Smooth muscle cell (in vitro differentiated cells): Measurements from ENCODE around the gene SLC46A2. TPM values are rescaled to one million over a fixed set of nuclear protein-coding genes. Genes with fewer than 3 reads are reported as not detected.

Source experiments
- DNase-seq: peaks from one replicate; lab custom pipeline; 2025; ENCODE audit not compliant: unreplicated experiment; lab: John Stamatoyannopoulos, UW
- H2AFZ ChIP-seq: fragments of 200-600 bp; sonication (generic); 2 replicates; pipeline ENCODE4 v1.6.0; 2016; ENCODE audit warnings: antibody characterized with exemption, low read depth, mild to moderate bottlenecking
- H3F3A ChIP-seq: fragments of 200-600 bp; sonication (generic); 2 replicates; pipeline ENCODE4 v1.6.0; 2017; ENCODE audit warnings: antibody characterized with exemption, low read depth
- H3K27ac ChIP-seq: fragments of 200-600 bp; sonication (generic); 2 replicates; pipeline ENCODE4 v1.5.1; 2016; ENCODE audit warnings: low read depth, mild to moderate bottlenecking
- H3K27me3 ChIP-seq: fragments of 200-600 bp; sonication (generic); 2 replicates; pipeline ENCODE4 v1.6.1; 2016; ENCODE audit warnings: low read depth, mild to moderate bottlenecking
- H3K36me3 ChIP-seq: fragments of 200-600 bp; sonication (generic); 2 replicates; pipeline ENCODE4 v1.5.1; 2016; ENCODE audit warnings: low read depth
- H3K4me1 ChIP-seq: fragments of 200-600 bp; sonication (generic); 2 replicates; pipeline ENCODE4 v1.5.1; 2016; ENCODE audit warnings: low read depth
- H3K4me2 ChIP-seq: fragments of 200-600 bp; sonication (generic); 2 replicates; pipeline ENCODE4 v1.6.0; 2016; ENCODE audit warnings: mild to moderate bottlenecking
- H3K4me3 ChIP-seq: fragments of 200-600 bp; sonication (generic); 2 replicates; pipeline ENCODE4 v1.5.1; 2016; ENCODE audit warnings: mild to moderate bottlenecking
- H3K79me2 ChIP-seq: fragments of 200-600 bp; sonication (generic); 2 replicates; pipeline ENCODE4 v1.6.0; 2016; ENCODE audit warnings: low read depth, mild to moderate bottlenecking
- H3K9ac ChIP-seq: fragments of 200-600 bp; sonication (generic); 2 replicates; pipeline ENCODE4 v1.6.0; 2016; ENCODE audit warnings: low read depth
- H3K9me3 ChIP-seq: fragments of 200-600 bp; sonication (generic); replicated peaks from 2 replicates; pipeline ENCODE4 v1.5.1; 2016; ENCODE audit warnings: low read depth
- H4K20me1 ChIP-seq: fragments of 200-600 bp; sonication (generic); 2 replicates; pipeline ENCODE4 v1.6.0; 2016; ENCODE audit warnings: low read depth
- WGBS: methylation state at CpG from one replicate; pipeline ENCODE4 v1.1.7; 2016; ENCODE audit warnings: low lambda C conversion rate; 5-methylcytosine and 5-hydroxymethylcytosine counted together
- polyA plus RNA-seq: library from polyadenylated mRNA; unstranded; fragments of >200 nt; fragmentation: Nextera tagmentation; extraction: Ambion mirVana; gene quantifications from 2 replicates; pipeline ENCODE4 v1.2.1, GENCODE V29; 2016
- total RNA-seq: library from RNA; depleted of rRNA; stranded (reverse); fragments of >200 nt; gene quantifications from 2 replicates; pipeline ENCODE4 v1.2.3, GENCODE V29; 2014
- TF ChIP-seq, protein P1 (sequence below): fragments of 200-600 bp; sonication (generic); IDR thresholded peaks from 2 replicates; pipeline ENCODE4 v1.5.1; 2017; ENCODE audit warnings: borderline replicate concordance, mild to moderate bottlenecking, antibody characterized with exemption; ENCODE audit not compliant: insufficient read depth, poor library complexity, severe bottlenecking

Gene SLC46A2
- total and polyA plus RNA-seq, 2 experiments from 2014 or later = not detected

DNA sequence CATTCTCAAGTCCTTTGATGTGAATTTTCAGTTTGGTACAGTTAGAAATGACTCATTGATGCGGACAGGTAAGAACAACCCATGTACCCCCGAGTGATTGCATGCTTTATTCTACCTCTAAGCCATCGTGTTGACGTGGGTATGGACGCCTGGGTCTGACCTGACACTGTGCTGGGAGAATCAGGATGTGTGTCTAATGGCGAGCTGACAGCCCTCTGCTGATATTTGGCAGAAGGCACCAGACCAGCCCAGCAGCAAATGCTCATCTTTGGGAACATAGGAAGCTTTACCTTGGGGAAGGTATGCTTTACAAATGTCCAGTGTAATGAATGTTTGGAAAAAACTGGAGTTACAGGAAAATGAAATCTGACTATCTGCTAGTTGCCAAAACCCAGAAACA lies 20.1 kb downstream of the SLC46A2 start:
- Histone ChIP-seq H3F3A (no peaks in the 10 kb centered on the region), H4K20me1 (no peaks in the 10 kb centered on the region), H3K4me1 (no peaks in the 10 kb centered on the region), H3K9me3 (no peaks in the 10 kb centered on the region), H3K9ac (no peak overlapping the region), H2AFZ (no peak overlapping the region), H3K4me2 (no peak overlapping the region), H3K27me3 (no peaks in the 10 kb centered on the region), H3K36me3 (no peaks in the 10 kb centered on the region), H3K27ac (no peak overlapping the region), H3K4me3 (no peak overlapping the region), H3K79me2 (no peaks in the 10 kb centered on the region)
- TF ChIP-seq, protein P1, sequence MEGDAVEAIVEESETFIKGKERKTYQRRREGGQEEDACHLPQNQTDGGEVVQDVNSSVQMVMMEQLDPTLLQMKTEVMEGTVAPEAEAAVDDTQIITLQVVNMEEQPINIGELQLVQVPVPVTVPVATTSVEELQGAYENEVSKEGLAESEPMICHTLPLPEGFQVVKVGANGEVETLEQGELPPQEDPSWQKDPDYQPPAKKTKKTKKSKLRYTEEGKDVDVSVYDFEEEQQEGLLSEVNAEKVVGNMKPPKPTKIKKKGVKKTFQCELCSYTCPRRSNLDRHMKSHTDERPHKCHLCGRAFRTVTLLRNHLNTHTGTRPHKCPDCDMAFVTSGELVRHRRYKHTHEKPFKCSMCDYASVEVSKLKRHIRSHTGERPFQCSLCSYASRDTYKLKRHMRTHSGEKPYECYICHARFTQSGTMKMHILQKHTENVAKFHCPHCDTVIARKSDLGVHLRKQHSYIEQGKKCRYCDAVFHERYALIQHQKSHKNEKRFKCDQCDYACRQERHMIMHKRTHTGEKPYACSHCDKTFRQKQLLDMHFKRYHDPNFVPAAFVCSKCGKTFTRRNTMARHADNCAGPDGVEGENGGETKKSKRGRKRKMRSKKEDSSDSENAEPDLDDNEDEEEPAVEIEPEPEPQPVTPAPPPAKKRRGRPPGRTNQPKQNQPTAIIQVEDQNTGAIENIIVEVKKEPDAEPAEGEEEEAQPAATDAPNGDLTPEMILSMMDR = no peak
- no peak for DNase-seq
- WGBS = 92% methylated on average over 6 of the region's 6 CpGs

DNA sequence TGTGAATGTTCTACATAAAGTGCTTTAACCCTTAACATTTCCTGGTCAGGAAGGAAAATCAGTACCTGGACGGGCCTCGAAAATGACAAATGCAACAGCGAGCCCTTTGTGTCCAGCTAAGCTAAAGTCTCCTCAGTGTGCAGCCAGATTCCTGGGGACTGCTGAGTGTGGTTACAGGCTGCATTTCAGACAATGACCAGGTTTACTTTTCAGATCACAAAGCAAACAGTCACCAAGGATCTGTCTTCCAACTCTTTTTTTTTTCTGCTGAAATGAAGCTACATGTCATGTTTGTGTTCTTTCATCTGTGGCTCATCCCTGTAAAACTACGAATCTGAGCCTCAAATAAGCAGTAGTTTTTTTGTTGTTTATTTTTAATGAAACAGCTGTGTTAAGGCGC lies 20.8 kb downstream of the SLC46A2 start:
- Histone ChIP-seq H3K27me3 (no peaks in the 10 kb centered on the region), H3K4me2 (no peak overlapping the region), H2AFZ (no peak overlapping the region), H3K36me3 (no peaks in the 10 kb centered on the region), H3K4me3 (no peak overlapping the region), H4K20me1 (no peaks in the 10 kb centered on the region), H3K9ac (no peak overlapping the region), H3K9me3 (no peaks in the 10 kb centered on the region), H3K79me2 (no peaks in the 10 kb centered on the region), H3K4me1 (no peaks in the 10 kb centered on the region), H3F3A (no peaks in the 10 kb centered on the region), H3K27ac (no peak overlapping the region)
- 98% methylated on average over 5 of the region's 5 CpGs for WGBS
- no peak for DNase-seq
- TF ChIP-seq, protein P1 = no peak

DNA sequence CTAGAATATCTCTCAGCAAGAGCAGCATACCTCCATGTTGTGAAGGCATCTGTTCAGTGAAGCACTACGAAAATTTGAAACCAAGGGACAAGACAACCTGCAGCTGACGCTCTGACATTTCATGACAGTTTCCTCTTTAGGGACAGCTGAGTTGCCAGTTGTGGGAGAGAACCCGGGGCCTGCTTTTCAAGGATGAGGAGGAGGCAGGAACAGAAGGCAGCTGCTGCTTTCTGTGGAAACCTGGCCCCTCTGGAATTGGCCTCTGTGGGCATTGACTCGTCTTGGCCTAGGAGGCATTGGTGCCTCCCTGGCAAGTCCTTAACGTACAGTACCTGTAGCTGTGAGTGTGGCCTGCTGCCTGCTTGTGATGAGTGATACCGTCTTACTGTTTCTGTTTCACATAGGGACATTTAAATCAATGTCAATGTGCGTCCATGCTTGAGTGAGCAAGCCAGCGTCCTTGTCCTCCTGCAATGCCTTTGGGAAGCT lies 21.6 kb downstream of the SLC46A2 start:
- H3K4me2 ChIP-seq = no peak overlapping the region
- no peaks in the 10 kb centered on the region for H3K36me3 ChIP-seq
- H3K9me3 ChIP-seq = no peaks in the 10 kb centered on the region
- no peaks in the 10 kb centered on the region for H3K79me2 ChIP-seq
- peak overlapping the region; percentile 38 for H3K27ac ChIP-seq
- H3K27me3 ChIP-seq = no peaks in the 10 kb centered on the region
- no peak overlapping the region for H3K4me3 ChIP-seq
- no peaks in the 10 kb centered on the region for H4K20me1 ChIP-seq
- H3K9ac ChIP-seq = no peak overlapping the region
- H2AFZ ChIP-seq = no peak overlapping the region
- no peak for DNase-seq
- 82% methylated on average over 8 of the region's 8 CpGs for WGBS
- TF ChIP-seq, protein P1 = no peak
- H3K4me1 ChIP-seq = no peaks in the 10 kb centered on the region
- H3F3A ChIP-seq = no peaks in the 10 kb centered on the region

DNA sequence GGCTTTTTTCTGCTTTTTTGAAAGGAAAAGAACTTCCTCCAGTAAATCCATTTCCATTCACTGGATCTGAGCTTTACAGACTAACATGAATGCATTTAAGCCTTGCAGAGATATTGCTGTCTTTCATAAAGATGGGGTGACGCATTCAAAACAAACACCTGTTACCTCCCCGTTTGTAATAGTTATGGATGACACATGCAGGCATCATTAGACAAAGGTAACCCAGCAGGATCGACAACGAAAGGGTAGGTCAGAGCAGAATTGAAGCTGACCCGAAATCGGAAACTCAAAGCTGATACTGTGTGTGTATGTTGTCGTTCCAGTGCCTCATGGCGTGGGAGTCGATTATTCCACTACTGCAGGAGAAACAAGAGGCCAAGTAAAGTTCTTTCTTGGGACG lies 22.2 kb downstream of the SLC46A2 start:
- no peak overlapping the region for H3K9ac ChIP-seq
- peak overlapping the region; percentile 38 for H3K27ac ChIP-seq
- H3K27me3 ChIP-seq = no peaks in the 10 kb centered on the region
- no peak overlapping the region for H3K4me2 ChIP-seq
- no peaks in the 10 kb centered on the region for H3K79me2 ChIP-seq
- DNase-seq = no peak
- H4K20me1 ChIP-seq = no peaks in the 10 kb centered on the region
- H3F3A ChIP-seq = no peaks in the 10 kb centered on the region
- no peak overlapping the region for H3K4me3 ChIP-seq
- H3K4me1 ChIP-seq = no peaks in the 10 kb centered on the region
- TF ChIP-seq, protein P1 = no peak
- no peaks in the 10 kb centered on the region for H3K9me3 ChIP-seq
- no peak overlapping the region for H2AFZ ChIP-seq
- no peaks in the 10 kb centered on the region for H3K36me3 ChIP-seq
- 95% methylated on average over 10 of the region's 10 CpGs for WGBS
